HG02759 (cell line): ENCODE results near the gene MYO1D.

Source experiments
- ATAC-seq: cut with Tn5 transposase; IDR thresholded peaks from one replicate; pipeline ENCODE4 v1.9.1; 2021; ENCODE audit warnings: mild to moderate bottlenecking, moderate library complexity; ENCODE audit not compliant: unreplicated experiment

The MYO1D gene

GRCh38 chr17:32591405-32591804 lies 285.5 kb downstream of the MYO1D start:
- no peak for ATAC-seq

GRCh38 chr17:32590974-32591373 lies 285.9 kb downstream of the MYO1D start:
- ATAC-seq, result no peak

GRCh38 chr17:32588982-32589381 lies 287.9 kb downstream of the MYO1D start:
- ATAC-seq, result no peak

GRCh38 chr17:32588135-32588534 lies 288.8 kb downstream of the MYO1D start:
- ATAC-seq, result no peak

- no peak for ATAC-seq
These were observed 290.3 kb downstream of the MYO1D start for GRCh38 chr17:32586666-32587065.

GRCh38 chr17:32584792-32585191 lies 292.1 kb downstream of the MYO1D start:
- ATAC-seq, result no peak

- no peak for ATAC-seq
These were observed 293.9 kb downstream of the MYO1D start for GRCh38 chr17:32583053-32583452.

GRCh38 chr17:32575852-32576251 lies 301.1 kb downstream of the MYO1D start:
- no peak for ATAC-seq

- no peak for ATAC-seq
These were observed 306.9 kb downstream of the MYO1D start for GRCh38 chr17:32570081-32570396.

- ATAC-seq, result peak; percentile 60
These were observed 307.5 kb downstream of the MYO1D start for GRCh38 chr17:32569171-32570080.

GRCh38 chr17:32568705-32569104 lies 308.2 kb downstream of the MYO1D start:
- no peak for ATAC-seq

GRCh38 chr17:32567511-32567910 lies 309.4 kb downstream of the MYO1D start:
- no peak for ATAC-seq

GRCh38 chr17:32567086-32567485 lies 309.8 kb downstream of the MYO1D start:
- ATAC-seq, result no peak

- ATAC-seq, result no peak
These were observed 310.6 kb downstream of the MYO1D start for GRCh38 chr17:32566303-32566702.

GRCh38 chr17:32565401-32565800 lies 311.5 kb downstream of the MYO1D start:
- no peak for ATAC-seq

- no peak for ATAC-seq
These were observed 312.6 kb downstream of the MYO1D start for GRCh38 chr17:32564325-32564724.

GRCh38 chr17:32563583-32563982 lies 313.3 kb downstream of the MYO1D start:
- no peak for ATAC-seq

- peak; percentile 83 for ATAC-seq
These were observed 317.8 kb downstream of the MYO1D start for GRCh38 chr17:32558997-32559650.

- no peak for ATAC-seq
These were observed 318.5 kb downstream of the MYO1D start for GRCh38 chr17:32558326-32558955.

- no peak for ATAC-seq
These were observed 321.2 kb downstream of the MYO1D start for GRCh38 chr17:32555611-32556310.

- ATAC-seq, result no peak
These were observed 323.8 kb downstream of the MYO1D start for GRCh38 chr17:32553168-32553567.
